ENCODE measurements around the gene EXOC3.

Gene EXOC3

GRCh38 chr5:452978-453710 lies 10.2 kb downstream of the EXOC3 start:
- H3K4me3 ChIP-seq (ENCODE audit: low read depth, low read length): no peak overlapping the region
- no peak for TF ChIP-seq CTCF (IDR thresholded peaks at IDR 0.05; ENCODE audit: low read depth, low read length)
- DNase-seq (ENCODE audit: low read depth, low spot score): no peak
- in situ Hi-C loops (cut with HindIII; ENCODE audit: low sequenced_read_pairs): no loop called here

- TF ChIP-seq CTCF (IDR thresholded peaks at IDR 0.05; ENCODE audit: low read depth, low read length): no peak
- no peak for DNase-seq (ENCODE audit: low read depth, low spot score)
- in situ Hi-C loops (cut with HindIII; ENCODE audit: low sequenced_read_pairs): no loop called here
- H3K4me3 ChIP-seq (ENCODE audit: low read depth, low read length): no peak overlapping the region
These were observed 10.9 kb downstream of the EXOC3 start for GRCh38 chr5:453725-454481.

- in situ Hi-C loops (cut with HindIII; ENCODE audit: low sequenced_read_pairs): no loop called here
These were observed 12.0 kb downstream of the EXOC3 start for GRCh38 chr5:454936-455335.

GRCh38 chr5:455806-456205 lies 12.8 kb downstream of the EXOC3 start:
- in situ Hi-C loops (cut with HindIII; ENCODE audit: low sequenced_read_pairs): no loop called here
- DNase-seq (ENCODE audit: low read depth, low spot score): no peak
- no peak overlapping the region for H3K4me3 ChIP-seq (ENCODE audit: low read depth, low read length)
- no peak for TF ChIP-seq CTCF (IDR thresholded peaks at IDR 0.05; ENCODE audit: low read depth, low read length)

More at GRCh38 chr5:454936-455335, 12.0 kb downstream of the EXOC3 start:
- no peak for TF ChIP-seq CTCF (IDR thresholded peaks at IDR 0.05; ENCODE audit: low read depth, low read length)
- no peak overlapping the region for H3K4me3 ChIP-seq (ENCODE audit: low read depth, low read length)
- DNase-seq (ENCODE audit: low read depth, low spot score): no peak

- in situ Hi-C loops (cut with HindIII; ENCODE audit: low sequenced_read_pairs): no loop called here
- TF ChIP-seq CTCF (IDR thresholded peaks at IDR 0.05; ENCODE audit: low read depth, low read length): no peak
- H3K4me3 ChIP-seq (ENCODE audit: low read depth, low read length): no peak overlapping the region
- no peak for DNase-seq (ENCODE audit: low read depth, low spot score)
These were observed 13.6 kb downstream of the EXOC3 start for GRCh38 chr5:456351-457194.

GRCh38 chr5:457195-457961 lies 14.4 kb downstream of the EXOC3 start:
- no peak for DNase-seq (ENCODE audit: low read depth, low spot score)
- no peak overlapping the region for H3K4me3 ChIP-seq (ENCODE audit: low read depth, low read length)
- in situ Hi-C loops (cut with HindIII; ENCODE audit: low sequenced_read_pairs): no loop called here
- TF ChIP-seq CTCF (IDR thresholded peaks at IDR 0.05; ENCODE audit: low read depth, low read length): no peak

All from astrocyte of the spinal cord (primary cell).